Psoas muscle (tissue), 8 donors: Measurements from ENCODE around the gene KCTD1. TPM values are rescaled to one million over a fixed set of nuclear protein-coding genes. Genes with fewer than 3 reads are reported as not detected.

Experiments
- ATAC-seq, 4 donors: fragments of 200-7000 bp; cut with Tn5 transposase; one replicate each; pipeline ENCODE4 v1.9.1; 2020; ENCODE audit warnings: moderate library complexity in 3 of 4, mild to moderate bottlenecking in 2 of 4
- DNase-seq, 2 donors: peaks; one replicate each; pipeline ENCODE4 v3.0.0-alpha.2; 2020
- H3K27ac ChIP-seq: fragments of 200-600 bp; one replicate; pipeline ENCODE4 v1.8.0; 2022
- H3K27me3 ChIP-seq, 3 donors: fragments of 200-600 bp in 1 of 3; one replicate each; pipeline versions ENCODE4 v1.6.1 to v1.8.0; 2013 to 2022; ENCODE audit warnings: low read length in 2 of 3, mild to moderate bottlenecking in 2 of 3, moderate library complexity in 1 of 3; ENCODE audit not compliant: insufficient read depth in 3 of 3
- H3K36me3 ChIP-seq, 2 donors: fragments of 200-600 bp in 1 of 2; one replicate each; pipeline versions ENCODE4 v1.6.1 to v1.8.0; 2013 to 2022; ENCODE audit warnings: low read depth in 1 of 2, mild to moderate bottlenecking in 1 of 2, moderate library complexity in 1 of 2; ENCODE audit not compliant: insufficient read depth in 1 of 2
- H3K4me1 ChIP-seq: fragments of 200-600 bp; one replicate; pipeline ENCODE4 v1.8.0; 2022
- H3K4me3 ChIP-seq: fragments of 200-600 bp; one replicate; pipeline ENCODE4 v1.8.0; 2022; ENCODE audit warnings: mild to moderate bottlenecking
- H3K9me3 ChIP-seq: fragments of 200-600 bp; one replicate; pipeline ENCODE4 v1.8.0; 2022
- CTCF ChIP-seq: fragments of 200-600 bp; IDR thresholded peaks from one replicate; pipeline ENCODE4 v1.8.0; 2022; ENCODE audit warnings: antibody characterized with exemption
- WGBS, 3 donors: extraction: QIAGEN DNeasy Blood & Tissue Kit; methylation state at CpG; one replicate each; pipeline versions ENCODE4 v1.1.6 to v1.1.7; 2013; 5-methylcytosine and 5-hydroxymethylcytosine counted together
- intact Hi-C, 2 donors: fragments of 100-400 bp; cut with DNase I; formaldehyde crosslinking; loops; one replicate each; pipeline versions ENCODE4 v1.11.0 to v1.14.2; 2022
- polyA plus RNA-seq, 3 donors: library from polyadenylated mRNA; stranded (reverse); fragments of 200-250 nt; gene quantifications; one replicate each; pipeline ENCODE4 v1.2.3, GENCODE V29; 2013
- total RNA-seq, 4 donors: library from RNA; stranded (reverse); fragmentation: NEBNext Ultra II Directional in 2 of 4; extraction: Animal tissue kit (Norgen Biotek cat#: 25700) in 2 of 4; gene quantifications; one replicate each; pipeline versions ENCODE4 v1.2.1 to v1.2.4, GENCODE V29; 2021 to 2023
- donor health status: healthy with polysubstance abuse.
- donor health status: DM: no; HTN: no; CAD: no; lungs with moderate emphysema.
- donor health status: Bipolar disorder and iron deficiency.
- donor health status: healthy.
- donor health status: DM: yes; HTN: yes; CAD: no.
- donor health status: DM: no; HTN: no; CAD: no.
- donor health status: DM: no; HTN: no; CAD: no.
- donor health status: DM: yes; HTN: yes; CAD: no.

The KCTD1 gene
- total and polyA plus RNA-seq, 7 donors, result 2.6 to 8.6 (median 3.5) TPM

- 59 to 67% (median 60%) methylated on average over 7 of the region's 7 CpGs for WGBS, 3 donors
- Histone ChIP-seq H3K27me3 (no peaks in the 10 kb centered on the region), H3K4me3 (no peak overlapping the region), H3K36me3 (no peaks in the 10 kb centered on the region), H3K27ac (no peak overlapping the region), H3K9me3 (no peaks in the 10 kb centered on the region), H3K4me1 (no peaks in the 10 kb centered on the region)
- ATAC-seq (no peak), DNase-seq (no peak)
- TF ChIP-seq CTCF, result no peak
- intact Hi-C loops, result no loop called here
Observed at GRCh38 chr18:26415631-26416030, 132.7 kb downstream of the KCTD1 start.

- no peak overlapping the region for H3K4me3 ChIP-seq
- no peak overlapping the region for H3K27ac ChIP-seq
- H3K9me3 ChIP-seq, result no peaks in the 10 kb centered on the region
- no peak for DNase-seq
- H3K36me3 ChIP-seq, result no peaks in the 10 kb centered on the region
- no peaks in the 10 kb centered on the region for H3K27me3 ChIP-seq
- TF ChIP-seq CTCF, result no peak
- 40 to 44% (median 41%) methylated on average over 4 of the region's 4 CpGs for WGBS, 3 donors
- intact Hi-C loops, result no loop called here
- no peaks in the 10 kb centered on the region for H3K4me1 ChIP-seq
- no peak for ATAC-seq
Observed at GRCh38 chr18:26414901-26415440, 133.4 kb downstream of the KCTD1 start.

- TF ChIP-seq CTCF, result no peak
- no peaks in the 10 kb centered on the region for H3K4me1 ChIP-seq
- 75% methylated on average over 4 of the region's 4 CpGs for WGBS, 3 donors
- H3K9me3 ChIP-seq, result no peaks in the 10 kb centered on the region
- intact Hi-C loops, result loop anchor here (10.0 kb wide), 2 partner anchors 236 to 596 kb away; no protein-coding TSS in a partner anchor
- H3K4me3 ChIP-seq, result no peak overlapping the region
- H3K36me3 ChIP-seq, result no peaks in the 10 kb centered on the region
- DNase-seq (no peak), ATAC-seq (no peak)
- H3K27me3 ChIP-seq, result no peaks in the 10 kb centered on the region
- no peak overlapping the region for H3K27ac ChIP-seq
Observed at GRCh38 chr18:26409091-26409490, 139.3 kb downstream of the KCTD1 start.

GRCh38 chr18:26407736-26408601, 140.4 kb downstream of the KCTD1 start:
- no peak for TF ChIP-seq CTCF
- Histone ChIP-seq H3K36me3 (no peaks in the 10 kb centered on the region), H3K9me3 (no peaks in the 10 kb centered on the region), H3K27me3 (no peaks in the 10 kb centered on the region), H3K27ac (no peak overlapping the region), H3K4me1 (no peaks in the 10 kb centered on the region), H3K4me3 (no peak overlapping the region)
- 90 to 93% (median 90%) methylated on average over 16 of the region's 16 CpGs for WGBS, 3 donors
- intact Hi-C loops, result loop anchor here (2.0 to 10.0 kb wide), 3 partner anchors 237 to 597 kb away; no protein-coding TSS in a partner anchor
- ATAC-seq (no peak), DNase-seq (no peak)
